Activated CD8-positive, alpha-beta memory T cell treated with anti-CD3 and anti-CD28 coated beads for 24 hours (primary cell): ENCODE measurements around the gene NAALADL2.
"Not testable (repeated sequence)": the region's sequence is repeated elsewhere in the genome, so short reads cannot be mapped to it uniquely, and the experiment has no call there.

Experiments used
- DNase-seq: peaks from one replicate; pipeline ENCODE4 v3.0.0-alpha.2; 2020

Gene NAALADL2

DNA sequence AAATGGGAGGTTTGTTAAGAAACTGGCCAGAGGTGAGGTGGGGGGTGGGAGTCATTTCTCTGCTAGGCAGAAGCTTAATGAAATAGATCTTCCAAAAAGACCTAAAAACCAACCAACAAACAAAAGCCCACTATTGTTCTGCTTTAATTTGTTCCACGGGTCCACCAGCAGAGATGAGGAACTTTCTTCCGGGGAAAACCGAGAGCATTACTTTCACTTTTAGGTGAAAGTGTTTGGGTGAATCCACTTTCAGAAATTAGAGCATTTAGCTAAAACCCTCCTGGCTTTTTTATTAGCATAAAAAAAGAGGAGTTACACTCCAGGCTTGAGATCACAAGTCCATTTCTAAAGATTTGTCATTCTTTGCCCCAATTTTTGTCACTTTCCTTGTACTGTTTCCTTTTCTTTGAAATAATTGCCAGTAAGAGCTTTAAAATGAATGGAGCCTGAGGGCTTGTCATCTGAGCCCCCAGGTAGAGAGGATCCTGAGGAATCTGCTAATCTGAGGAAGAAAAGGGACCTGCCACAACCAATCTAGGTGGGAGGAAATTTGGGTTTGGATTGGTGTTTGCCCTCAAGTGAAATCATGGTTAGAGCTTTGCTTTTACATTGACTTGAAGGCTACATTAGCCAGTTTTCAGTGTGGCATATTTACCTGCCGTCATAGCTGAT lies 667.6 kb downstream of the NAALADL2 start:
- DNase-seq: no peak

DNA sequence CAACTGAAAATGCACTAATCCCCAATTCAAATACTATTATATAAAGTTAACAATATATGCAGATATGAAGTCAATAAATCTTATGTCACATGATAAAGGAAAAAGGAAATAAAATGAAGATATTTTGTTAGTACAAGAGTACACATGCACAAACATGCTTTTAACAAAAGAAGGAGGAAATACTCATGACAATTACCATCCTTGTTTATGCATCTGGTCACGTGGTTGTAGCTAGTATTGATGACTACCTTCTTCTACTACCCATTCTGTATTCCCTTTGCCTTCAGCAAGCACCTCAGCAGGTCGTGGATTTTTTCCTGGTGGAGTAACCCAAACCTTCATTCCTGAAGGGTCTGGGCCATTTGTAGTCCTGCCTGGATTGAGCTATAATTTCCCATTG lies 669.6 kb downstream of the NAALADL2 start:
- DNase-seq: not testable (repeated sequence)

DNA sequence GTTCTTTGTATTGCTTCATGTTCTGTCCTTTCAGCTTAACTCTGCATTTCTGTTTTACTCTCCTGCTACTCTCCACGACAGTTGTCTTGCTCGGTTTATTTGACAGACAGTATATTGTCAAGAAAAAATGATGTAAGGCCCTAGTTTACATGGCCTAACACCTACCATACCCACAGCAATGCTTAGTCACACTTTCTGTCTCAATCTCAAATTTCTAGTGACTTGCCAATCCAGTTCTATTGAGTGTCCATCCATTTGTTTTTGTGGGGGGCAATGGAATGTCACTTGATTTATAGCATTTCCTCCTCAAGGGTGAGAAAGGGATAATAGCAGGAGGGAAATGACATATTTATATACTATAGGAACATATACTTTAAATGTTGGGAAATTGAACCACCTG lies 676.2 kb downstream of the NAALADL2 start:
- no peak for DNase-seq

DNA sequence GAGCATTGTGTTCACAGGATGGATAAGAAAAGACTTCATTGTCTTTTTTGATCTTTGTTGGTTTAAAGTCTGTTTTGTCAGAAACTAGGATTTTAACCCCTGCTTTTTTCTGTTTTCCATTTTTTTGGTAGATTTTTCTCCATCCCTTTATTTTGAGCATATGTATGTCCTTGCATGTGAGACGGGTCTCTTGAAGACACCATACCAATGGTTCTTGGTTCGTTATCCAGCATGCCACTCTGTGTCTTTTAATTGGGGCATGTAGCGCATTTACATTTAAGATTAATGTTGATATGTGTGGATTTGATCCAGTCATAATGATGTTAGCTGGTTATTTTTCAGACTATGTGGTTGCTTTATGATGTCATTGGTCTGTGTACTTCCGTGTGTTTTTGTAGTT lies 687.0 kb downstream of the NAALADL2 start:
- DNase-seq: no peak

DNA sequence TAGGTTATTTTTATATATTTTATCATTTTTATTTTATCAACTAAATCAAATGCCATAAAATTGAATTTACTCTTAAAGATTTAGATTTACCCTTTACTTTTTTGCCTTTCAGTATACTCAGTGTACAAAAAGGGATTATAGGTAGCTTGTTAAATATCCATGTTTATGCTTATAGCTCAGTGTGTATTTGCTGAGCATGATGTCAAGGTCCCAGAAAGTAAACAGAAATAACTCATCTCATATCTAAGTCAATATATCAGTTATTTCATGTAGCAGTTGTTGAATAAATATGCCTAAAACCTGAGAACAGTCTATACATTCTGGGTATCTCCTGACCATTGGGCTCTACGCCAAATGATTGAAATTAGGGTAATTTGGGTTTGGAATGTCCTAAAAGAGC lies 693.8 kb downstream of the NAALADL2 start:
- DNase-seq: no peak

DNA sequence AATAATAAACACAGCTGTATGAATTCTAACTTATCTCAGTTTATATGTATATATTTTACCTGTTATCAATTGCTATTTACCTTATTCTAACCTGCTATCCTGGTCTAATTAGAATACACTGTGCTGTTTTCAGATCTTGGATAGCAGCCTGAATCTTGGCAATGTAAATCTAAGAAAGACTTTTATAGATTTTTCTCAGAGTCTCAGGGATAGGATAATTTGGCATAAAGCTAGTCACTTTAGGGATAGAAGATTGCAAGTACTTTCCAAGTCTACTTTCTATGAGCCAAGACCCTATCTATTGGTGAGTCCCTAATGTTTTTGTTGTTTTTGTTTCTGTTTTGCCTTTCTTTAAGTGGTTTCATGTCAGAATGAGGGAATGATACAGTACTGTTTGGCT lies 695.7 kb downstream of the NAALADL2 start:
- no peak for DNase-seq

DNA sequence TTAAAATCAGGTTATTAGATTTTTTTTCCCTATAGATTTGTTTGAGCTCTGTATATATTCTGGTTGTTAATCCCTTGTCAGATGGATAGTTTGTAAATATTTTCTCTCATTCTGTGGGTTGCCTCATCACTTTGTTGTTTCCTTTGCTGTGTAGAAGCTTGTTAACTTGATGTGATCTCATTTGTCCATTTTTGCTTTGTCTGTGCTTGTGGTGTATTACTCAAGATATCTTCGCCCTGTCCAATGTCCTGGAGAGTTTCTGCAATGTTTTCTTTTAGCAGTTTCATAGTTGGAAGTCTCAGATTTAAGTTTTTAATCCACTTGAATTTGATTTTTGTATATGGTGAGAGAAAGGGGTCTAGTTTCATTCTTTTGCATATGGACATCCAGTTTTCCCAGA lies 699.1 kb downstream of the NAALADL2 start:
- no peak for DNase-seq

DNA sequence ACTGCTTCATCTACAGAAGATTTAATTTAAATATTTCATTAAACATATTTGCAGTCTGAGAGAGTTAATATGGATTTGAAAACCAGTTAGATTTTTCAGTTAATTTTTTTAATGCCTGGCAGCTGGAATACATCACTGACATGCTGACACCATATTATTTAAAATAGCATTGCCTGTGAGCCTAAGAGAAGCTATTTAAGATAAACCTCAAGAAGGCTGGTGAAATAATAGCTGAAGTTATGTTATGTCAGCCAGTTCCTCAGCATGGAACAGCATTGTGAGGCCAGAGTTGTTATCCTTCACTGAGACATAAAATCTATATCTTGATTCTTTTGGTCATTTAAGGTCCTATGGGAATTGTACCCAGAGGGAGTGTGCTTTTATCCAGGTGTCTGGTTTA lies 705.2 kb downstream of the NAALADL2 start:
- no peak for DNase-seq

DNA sequence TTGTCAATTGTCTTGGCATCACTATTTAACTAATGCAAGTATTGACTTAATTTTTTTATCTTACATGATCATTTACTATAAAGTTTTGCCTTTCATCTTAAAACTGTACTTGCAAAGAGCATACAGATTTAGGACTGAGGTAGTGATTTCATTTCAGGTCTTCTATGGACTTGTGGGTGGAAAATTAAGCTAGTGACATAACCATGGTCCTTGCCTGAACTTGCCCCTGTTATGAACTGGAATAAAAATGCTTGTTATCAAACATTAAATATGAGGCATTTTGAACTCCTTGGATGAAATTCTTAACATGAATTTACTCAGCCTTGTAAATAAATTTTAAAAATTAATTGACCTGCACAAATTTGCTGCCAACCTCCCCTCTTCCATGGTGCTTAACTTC lies 712.0 kb downstream of the NAALADL2 start:
- no peak for DNase-seq

DNA sequence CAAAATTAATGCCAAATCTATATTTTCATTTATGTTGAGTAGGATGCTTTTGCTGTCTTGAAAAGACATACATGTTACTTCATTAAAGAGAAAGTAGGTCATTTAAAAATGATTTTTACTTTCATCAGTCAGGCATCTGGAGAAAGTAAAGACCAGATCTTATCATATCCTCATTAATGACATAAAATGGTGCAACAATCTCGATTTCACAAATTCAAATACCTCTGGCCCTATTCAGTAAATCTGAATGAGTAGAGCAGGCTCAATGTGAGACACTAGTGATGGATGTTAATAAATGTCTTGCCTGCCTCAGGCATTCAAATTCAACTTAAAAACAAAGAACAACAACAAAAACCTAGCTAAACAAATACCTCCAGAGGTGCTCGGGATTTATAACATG lies 714.1 kb downstream of the NAALADL2 start:
- no peak for DNase-seq

DNA sequence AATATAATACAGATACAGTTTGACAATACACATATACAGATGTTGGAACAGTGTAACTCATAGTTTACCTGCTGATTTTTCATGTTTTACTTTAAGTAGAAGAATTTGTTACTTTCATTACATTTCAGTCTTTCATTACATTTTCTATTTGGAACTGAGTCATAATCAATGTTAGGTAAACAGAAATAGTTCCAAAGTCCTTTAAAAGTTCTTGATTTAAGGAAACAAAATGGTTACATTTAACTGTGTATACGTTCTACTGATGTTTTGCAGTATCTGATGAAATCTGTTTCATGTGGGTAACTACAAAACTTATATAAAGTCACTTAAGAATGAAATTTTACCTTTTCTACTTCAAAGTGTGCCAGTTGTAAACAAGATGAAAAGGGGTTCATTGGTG lies 721.2 kb downstream of the NAALADL2 start:
- no peak for DNase-seq

DNA sequence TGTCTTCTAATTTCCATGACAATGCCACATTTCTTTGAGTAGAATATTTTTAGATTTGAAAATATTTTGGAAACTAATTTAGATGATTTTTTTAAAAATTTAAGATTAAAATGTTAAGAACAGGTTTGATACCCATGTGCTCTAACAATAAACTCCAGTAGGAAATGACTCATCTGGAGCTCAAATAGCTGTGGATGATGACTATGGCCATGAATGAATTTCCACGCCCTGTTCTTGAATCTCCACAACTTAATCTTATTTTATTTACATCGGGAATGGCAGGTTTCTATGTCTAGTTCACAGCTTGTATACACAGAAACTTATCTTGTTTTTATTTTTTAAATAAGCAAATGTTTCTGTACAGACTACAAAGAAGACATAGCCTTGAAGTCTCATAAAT lies 726.8 kb downstream of the NAALADL2 start:
- no peak for DNase-seq

DNA sequence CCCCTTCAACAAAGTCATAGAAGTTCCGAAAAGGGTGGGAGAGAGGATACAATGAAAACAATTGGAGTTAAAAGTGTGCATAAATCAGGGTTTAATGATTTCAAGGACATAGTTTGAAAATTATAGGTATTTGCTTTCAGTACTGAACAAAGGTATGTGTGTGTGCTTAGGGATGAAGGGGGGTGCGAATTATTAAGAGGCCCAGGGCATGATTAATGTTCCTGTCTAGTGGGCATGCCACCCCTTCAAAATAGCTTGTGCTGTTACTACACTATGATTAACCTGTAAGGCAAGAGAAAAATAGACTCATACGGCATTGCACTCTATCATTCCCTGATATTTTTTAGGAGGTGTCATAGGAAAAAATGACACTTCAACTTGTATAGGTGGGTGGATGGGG lies 731.6 kb downstream of the NAALADL2 start:
- no peak for DNase-seq

DNA sequence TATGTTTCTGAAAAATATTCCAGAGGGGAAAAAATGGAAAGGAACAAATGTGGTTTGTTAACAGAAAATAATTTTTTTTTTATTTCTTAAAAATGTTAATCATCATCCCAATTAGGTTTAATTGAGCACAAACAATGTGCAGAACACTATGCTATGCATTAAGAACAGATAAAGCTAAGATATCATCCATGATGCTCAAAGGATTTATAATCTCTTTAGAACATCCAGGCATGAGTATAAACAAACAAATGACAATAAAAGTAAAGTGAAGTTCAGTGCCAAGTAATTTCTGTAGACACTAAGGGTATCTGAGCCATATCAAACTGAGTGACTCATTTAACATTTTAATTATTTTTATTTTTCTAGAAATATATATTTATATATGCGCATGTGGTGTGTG lies 732.2 kb downstream of the NAALADL2 start:
- DNase-seq: no peak

DNA sequence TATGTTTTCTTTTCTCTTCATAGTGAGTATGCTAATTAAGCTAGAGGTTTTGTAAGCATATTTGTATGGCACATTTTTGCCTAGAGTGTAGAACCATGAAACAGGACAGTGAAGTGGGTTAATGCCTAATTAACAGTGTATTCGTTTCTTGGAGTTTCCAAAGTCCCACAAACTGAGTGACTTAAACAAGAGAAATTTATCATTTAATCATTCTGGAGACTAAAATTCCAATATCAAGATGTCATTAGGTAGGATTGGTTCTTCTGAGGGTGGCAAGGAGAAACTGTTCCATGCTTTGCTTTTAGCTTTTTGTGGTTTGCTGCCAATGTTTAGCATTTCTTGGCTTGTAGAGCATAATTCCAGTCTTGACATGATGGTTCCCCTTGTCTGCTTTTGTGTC lies 734.2 kb downstream of the NAALADL2 start:
- DNase-seq: no peak

DNA sequence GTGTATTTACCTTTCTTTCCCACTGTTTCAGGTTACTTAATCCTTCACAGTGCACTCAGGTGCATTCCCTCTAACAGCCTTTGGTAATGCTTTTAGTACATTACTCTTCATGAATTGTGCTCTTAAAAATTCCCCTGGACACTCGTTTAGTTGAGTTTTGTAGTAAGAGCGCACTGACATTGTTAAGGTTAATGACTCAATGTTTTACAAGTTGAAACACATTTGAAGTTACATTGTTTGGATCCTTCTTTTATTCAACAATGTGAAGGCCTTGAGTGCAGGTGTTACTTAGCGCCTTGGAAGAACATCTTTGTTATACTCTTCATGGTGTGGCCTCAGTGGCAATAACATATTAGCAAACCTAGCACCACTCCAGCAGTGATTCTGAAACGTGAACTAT lies 739.6 kb downstream of the NAALADL2 start:
- no peak for DNase-seq

DNA sequence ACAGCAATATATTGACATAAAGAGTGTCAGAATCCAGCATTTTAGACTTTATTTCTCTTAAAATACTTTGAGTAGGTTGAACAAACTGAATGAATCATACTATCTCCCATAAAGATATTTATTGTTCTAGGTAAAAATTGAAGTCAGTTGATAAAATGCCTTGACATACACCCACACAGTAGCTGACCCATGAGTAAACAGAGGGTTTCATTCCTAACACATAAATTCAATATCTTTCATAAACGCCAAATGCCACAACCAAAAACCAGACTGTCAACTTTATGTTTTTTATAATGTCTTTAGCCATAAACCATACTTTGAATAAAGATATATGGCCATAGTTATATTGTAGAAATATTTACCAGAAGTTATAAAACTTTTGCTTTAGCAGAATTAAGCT lies 742.4 kb downstream of the NAALADL2 start:
- DNase-seq: no peak

DNA sequence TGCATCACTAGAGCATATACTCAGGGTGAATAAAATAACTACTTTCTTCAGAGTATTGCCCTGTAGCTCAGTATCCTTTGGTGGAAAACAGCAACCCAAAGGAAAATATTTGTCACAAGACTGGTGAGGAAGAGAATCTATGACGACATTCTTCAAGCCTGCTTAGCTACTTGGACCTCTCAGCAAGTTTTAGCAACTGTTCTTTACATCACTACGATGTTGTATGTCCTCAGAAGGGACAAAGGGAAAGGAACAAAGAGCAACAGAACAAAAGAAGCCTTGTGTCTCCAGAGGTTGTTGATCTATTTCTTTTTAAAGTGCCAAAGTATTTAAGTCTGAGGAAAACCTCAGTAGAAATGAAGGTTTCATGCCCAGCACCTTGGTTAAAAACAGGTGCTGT lies 746.7 kb downstream of the NAALADL2 start:
- no peak for DNase-seq

DNA sequence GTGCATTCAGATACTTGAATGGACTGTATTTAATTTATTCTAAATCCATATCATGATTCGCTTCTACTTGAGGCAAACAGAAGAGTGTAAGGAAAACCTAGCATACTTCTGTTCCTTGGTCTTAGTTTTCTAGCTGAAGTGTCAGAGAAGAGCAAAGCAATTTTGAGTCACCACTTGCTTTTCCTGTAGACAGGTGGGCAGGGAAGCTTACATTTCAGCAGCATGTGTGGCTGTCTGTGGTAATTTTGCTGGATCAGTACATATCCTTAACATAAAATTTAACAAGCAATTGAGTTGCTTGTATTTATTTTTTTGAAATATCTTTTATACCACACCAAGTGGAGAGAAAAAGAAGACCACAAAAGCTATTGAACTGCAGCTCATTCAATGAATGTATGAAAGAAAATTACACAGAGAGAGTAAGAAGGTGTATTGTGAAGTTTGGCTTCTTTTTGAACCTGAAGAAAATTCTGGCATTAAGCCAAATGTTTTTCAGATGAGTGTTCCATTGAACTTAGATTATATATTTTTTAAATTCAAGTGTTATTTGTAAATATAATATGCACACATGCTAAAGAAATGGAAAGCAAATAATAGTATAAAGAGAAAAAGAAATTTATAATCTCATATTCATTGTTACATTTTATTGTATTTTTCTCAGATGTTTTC lies 747.6 kb downstream of the NAALADL2 start:
- no peak for DNase-seq

DNA sequence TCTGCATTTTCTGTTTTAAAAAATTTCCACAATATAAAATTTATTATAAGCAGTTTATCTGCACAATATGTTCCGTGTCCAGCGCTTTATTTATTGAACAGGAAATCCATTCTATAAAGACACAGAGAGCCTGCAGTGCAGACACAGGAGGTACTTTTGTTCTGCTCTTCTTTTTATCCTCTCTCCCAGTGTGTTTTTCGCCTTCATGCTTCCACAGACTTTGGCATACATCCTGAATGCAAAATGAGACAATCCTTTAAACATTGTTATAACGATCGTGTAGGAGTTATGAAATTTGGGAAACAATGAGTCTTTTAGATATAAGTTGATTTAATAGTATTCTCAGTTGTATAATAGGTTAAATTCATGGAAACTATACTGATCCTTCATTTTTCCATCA lies 749.2 kb downstream of the NAALADL2 start:
- DNase-seq: no peak

DNA sequence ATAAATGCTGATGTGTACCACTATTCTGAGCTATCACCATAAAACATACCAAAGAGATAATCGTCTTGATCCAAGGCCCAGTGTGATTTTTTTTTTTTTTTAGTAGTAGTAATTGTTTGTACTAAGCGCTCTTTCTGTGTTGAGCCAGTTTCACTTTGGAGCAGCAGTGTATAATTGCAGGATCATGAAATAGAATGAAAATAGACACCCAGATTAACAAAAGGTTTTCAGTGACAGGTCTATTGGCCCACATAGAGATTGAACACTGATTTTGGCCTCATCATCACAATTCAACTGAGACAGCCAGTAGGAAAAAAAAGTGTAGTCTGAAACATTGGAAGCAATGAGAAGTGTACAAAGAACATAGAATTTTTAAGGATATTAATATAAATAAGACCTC lies 749.8 kb downstream of the NAALADL2 start:
- no peak for DNase-seq

DNA sequence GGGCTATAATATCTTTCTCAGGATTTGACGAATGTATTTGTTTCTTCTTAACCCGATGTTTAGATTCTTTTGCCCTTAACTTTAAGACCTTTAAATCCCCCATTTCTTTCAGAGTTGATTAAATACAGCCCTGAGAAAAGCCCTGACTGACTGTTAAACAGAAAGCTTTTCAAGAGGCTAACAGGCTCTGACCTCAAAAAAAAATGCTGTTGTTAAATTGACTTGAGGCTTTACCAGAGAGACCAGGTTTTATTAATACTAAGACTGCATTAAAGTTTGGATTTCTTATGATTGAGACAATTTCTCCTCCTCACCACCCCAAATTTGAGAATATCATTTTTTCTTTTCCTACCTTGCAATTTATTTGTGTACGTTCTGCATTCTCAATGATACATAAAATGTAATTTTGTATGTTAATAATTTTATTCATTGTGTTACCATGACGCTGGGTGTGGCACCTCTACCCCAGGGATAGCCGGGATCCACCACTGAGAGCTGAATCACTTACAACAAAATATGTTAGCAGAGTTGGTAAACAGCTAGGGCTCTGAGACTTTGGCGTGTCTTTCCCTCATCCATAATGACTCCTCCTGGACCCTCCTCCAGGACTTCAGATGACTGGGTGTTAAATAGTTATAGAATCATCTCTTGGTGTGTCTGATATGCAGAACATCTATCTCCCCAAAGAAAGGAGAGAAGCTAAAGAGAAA lies 753.5 kb downstream of the NAALADL2 start:
- DNase-seq: no peak

DNA sequence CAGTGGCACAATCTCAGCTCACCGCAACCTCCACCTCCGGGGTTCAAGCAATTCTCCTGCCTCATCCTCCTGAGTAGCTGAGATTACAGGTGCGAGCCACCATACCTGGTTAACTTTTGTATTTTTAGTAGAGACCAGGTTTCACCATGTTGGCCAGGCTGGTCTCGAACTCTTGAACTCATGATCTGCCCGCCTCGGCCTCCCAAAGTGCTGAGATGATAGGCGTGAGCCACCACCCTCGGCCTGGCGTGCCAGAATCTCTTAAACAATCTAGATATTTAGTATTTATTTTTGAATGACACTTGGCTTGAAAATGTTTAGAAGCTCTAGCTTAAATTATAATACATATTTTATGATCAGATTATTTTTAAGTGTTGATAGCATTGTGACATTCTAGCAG lies 755.0 kb downstream of the NAALADL2 start:
- not testable (repeated sequence) for DNase-seq

DNA sequence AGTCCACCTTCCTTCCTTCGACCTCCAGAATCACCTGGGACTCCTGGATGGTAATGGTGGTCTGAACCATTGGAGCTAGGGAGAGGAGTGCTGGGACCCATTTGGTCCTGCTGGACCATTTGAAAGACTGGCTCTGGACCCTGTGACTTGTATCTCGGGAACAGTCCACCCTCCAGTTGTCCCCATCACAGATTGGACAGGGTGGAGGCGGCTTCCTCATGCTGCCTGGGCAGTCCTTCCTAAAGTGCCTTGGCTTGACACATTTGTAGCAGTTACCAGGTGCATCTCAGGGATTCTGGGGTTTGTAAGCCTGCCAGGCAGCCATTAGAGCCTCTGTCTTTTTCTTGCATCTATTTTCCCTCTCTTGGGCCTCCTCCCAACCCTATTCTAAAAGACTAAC lies 758.1 kb downstream of the NAALADL2 start:
- no peak for DNase-seq

DNA sequence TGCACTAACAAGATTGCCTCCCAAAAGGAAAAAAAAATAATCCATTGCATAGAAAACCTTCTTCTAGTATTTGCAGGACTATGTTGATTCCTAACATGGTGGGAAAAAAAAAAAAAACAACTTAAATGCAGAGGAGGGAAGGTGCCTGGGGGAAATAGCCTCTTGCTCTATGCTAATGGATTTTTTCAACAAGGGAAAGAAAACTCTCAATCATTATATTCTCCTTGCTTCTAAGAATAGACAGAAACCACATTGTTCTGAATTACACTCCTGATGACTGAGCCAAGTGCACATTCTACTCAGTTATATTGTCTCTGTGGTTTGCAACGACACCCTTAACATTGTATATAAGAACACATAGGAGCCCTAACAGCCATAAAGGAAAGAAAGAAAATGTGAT lies 760.2 kb downstream of the NAALADL2 start:
- DNase-seq: no peak
